DMS153 (cell line): Measurements from ENCODE around the gene MCUR1.
A peak's percentile ranks its signal among the peaks of the same experiment; 100 is the strongest.
"Not testable (repeated sequence)": the region's sequence is repeated elsewhere in the genome, so short reads cannot be mapped to it uniquely, and the experiment has no call there.

Source experiments
- DNase-seq: peaks from one replicate; lab custom pipeline; 2025; lab: John Stamatoyannopoulos, UW

MCUR1 gene

GRCh38 chr6:13814176-13814937 lies at the start of gene MCUR1:
Gene MCUR1 (minus strand): TSS chr6:13814557. CDS start chr6:13814429, 128 bp downstream.
- peak; percentile 41 for DNase-seq

GRCh38 chr6:13863699-13864155 lies 49.4 kb upstream of the MCUR1 start:
- no peak for DNase-seq

DNA sequence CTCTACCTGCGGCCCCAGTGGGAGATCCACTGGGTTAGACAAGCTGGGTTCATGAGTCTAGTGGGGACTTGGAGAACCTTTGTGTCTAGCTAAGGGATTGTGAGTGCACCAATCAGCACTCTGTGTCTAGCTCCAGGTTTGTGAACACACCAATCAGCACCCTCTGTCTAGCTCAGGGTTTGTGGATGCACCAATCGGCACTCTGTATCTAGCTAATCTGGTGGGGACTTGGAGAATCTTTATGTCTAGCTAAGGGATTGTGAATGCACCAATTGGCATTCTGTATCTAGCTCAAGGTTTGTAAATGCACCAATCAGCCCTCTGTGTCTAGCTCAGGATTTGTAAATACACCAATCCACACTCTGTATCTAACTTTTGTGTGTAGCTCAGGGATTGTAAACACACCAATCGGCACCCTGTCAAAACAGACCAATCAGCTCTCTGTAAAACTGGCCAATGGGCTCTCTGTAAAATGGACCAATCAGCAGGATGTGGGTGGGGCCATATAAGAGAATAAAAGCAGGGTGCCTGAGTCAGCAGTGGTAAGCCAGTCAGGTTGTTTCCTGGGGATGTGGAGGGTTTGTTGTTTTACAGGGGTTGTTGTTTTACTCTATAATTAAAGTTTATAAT lies 46.3 kb upstream of the MCUR1 start:
- not testable (repeated sequence) for DNase-seq

DNA sequence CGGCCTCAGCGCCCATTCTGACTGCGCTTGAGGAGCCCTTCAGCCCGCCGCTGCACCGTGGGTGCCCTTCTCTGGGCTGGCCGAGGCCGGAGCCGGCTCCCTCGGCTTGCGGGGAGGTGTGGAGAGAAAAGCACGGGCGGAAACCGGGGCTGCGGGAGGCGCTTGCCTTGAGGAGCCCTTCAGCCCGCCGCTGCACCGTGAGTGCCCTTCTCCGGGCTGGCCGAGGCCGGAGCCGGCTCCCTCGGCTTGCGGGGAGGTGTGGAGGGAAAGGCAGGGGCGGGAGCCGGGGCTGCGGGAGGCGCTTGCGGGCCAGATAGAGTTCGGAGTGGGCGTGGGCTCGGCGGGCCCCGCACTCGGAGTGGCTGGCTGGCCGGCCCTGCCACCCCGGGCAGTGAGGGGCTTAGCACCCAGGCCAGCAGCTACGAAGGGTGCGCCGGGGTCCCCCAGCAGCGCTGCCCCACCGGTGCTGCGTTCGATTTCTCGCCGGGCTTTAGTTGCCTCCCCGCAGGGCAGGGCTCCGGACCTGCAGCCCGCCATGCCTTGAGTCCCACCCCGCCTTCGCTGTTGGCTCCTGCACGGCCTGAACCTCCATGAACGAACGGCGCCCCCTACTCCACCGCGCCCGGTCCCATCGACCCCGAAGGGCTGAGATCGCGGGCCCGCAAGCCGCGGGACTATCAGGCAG lies 45.7 kb upstream of the MCUR1 start:
- no peak for DNase-seq

- DNase-seq, result no peak
Observed at GRCh38 chr6:13854716-13855250, 40.4 kb upstream of the MCUR1 start.

DNA sequence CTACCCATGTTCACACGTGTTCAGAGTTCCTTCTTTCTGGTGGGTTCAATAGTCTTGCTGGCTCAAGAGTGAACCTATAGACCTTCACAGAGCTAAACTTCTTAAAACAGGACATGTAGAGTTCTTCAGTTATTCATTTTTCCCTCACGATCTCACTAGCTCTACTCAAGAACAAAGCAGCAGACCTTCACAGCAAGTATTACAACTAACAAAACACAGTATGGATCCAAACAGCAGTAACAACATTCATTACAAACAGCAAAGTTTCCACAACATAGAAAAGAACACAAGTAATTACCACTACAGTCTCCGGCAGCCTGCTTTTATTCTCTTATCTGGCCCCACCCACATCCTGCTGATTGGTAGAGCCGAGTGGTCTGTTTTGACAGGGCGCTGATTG lies 39.5 kb upstream of the MCUR1 start:
- DNase-seq, result no peak

- DNase-seq, result no peak
Observed at GRCh38 chr6:13851803-13852202, 37.4 kb upstream of the MCUR1 start.

GRCh38 chr6:13851330-13851729 lies 37.0 kb upstream of the MCUR1 start:
- DNase-seq, result no peak

DNA sequence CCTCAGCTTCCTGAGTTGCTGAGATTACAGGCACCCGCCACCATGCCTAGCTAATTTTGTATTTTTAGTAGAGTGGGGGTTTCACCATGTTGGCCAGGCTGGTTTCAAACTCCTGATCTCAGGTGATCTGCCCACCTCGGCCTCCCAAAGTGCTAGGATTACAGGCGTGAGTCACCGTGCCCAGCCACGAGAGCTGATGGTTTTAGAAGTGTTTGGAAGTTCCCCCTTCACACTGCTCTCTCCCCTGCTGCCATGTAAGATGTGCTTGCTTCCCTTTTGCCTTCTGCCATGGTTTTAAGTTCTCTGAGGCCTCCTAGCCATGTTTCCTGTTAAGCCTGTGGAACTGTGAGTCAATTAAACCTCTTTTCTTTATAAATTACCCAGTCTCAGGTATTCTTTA lies 36.3 kb upstream of the MCUR1 start:
- not testable (repeated sequence) for DNase-seq

DNA sequence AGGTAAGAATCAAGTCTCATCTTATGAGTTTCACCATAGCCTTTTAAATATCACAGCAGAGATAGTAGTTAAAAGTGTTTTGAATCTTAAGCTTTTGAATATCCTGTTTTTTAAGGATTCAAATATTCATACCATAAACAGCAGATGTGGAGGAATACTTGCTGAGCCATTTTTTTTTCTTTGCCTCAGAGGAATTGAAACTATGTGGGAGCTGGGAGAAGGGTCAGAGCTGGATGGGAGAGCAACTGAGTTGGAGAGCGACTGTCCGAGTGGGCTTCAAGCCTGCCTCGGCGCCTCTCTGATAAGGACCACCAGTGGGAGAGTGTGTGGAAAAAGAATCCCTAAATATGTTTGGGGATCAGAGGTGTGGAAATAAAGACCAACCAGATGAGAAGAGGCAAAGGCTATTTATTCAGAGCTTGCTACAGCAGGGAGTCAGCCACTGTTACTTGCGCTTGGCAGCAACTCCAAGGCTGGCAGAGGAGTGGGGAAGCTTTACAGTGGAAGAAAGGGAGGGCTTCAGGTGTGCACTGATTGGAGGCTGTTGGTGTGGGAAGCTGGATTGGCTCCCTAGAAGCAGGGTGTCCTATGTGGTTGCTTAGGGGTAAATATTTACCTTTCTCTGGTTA lies 34.3 kb upstream of the MCUR1 start:
- no peak for DNase-seq

GRCh38 chr6:13847326-13848050 lies 33.1 kb upstream of the MCUR1 start:
- no peak for DNase-seq

DNA sequence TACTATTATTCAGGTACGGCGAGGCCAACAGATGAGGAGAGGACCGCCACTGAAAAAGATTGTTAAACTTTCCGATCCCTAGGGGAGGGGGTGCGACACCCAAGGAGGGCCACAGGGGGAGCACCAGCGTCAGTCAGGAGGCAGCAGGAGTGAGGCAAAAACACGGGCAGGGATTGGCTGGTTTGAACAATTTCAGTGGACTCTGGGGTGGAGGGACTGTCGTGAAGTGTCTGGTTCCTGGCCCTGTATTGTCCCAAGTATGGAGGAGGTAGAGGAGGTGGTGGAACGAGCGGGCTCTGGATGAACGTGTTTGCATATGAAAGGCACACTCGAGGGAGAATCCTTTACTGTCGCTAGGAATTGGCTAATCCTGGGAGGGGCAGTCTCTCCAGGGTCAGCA lies 32.5 kb upstream of the MCUR1 start:
- no peak for DNase-seq

- DNase-seq, result no peak
Observed at GRCh38 chr6:13841936-13842335, 27.6 kb upstream of the MCUR1 start.

- no peak for DNase-seq
Observed at GRCh38 chr6:13838616-13839015, 24.3 kb upstream of the MCUR1 start.

- DNase-seq, result no peak
Observed at GRCh38 chr6:13836170-13836569, 21.8 kb upstream of the MCUR1 start.

GRCh38 chr6:13834790-13835189 lies 20.4 kb upstream of the MCUR1 start:
- no peak for DNase-seq

DNA sequence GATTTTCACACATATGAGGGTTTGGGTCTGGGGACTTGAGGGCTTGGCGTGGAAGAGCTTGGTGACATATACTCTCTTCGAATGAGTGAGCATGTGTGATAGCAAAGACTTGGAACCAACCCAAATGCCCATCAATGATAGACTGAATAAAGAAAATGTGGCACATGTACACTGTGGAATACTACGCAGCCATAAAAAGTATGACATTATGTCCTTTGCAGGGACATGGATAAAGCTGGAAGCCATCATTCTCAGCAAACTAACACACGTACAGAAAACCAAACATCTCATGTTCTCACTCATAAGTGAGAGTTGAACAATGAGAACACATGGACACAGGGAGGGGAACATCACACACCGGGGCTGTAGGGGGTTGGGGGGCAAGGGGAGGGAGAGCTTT lies 19.7 kb upstream of the MCUR1 start:
- not testable (repeated sequence) for DNase-seq

DNA sequence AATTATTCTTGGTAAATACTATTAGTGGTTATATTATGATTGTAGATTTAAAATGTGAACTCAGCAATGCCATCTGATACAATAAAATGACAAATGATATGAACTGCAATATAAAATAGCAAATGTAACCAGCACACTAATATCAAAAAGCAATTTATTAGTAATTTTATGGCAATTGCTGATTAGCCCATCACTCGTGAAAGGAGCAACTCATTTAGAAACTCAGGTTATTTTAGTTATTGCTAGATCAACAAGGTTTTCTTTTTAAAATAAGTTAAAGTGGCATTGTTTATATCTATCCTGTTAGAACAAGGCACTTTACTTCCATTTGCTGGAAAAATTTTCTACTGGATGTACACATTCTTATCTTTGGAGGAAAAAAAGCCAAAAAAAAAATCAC lies 18.4 kb upstream of the MCUR1 start:
- DNase-seq, result no peak

DNA sequence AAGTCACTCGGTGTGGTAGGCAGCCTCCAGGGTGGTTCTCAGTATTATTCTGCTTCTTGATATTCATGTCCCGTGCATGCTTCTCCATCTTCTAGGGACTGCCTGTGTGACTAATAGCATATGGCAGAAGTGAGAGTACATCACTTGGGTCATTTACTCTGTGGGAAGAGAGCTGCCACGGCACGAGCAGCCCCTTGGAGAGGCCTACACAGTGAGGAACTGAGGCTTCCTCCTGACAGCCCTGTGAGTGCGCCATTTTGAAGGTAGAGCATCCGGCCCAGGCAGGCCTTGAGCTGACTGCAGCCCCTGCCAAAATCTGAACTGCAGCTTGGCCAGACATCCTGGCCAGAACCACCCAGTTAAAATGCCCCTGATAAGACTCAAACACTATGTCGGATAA lies 17.3 kb upstream of the MCUR1 start:
- no peak for DNase-seq

GRCh38 chr6:13830803-13831202 lies 16.4 kb upstream of the MCUR1 start:
- DNase-seq, result no peak

DNA sequence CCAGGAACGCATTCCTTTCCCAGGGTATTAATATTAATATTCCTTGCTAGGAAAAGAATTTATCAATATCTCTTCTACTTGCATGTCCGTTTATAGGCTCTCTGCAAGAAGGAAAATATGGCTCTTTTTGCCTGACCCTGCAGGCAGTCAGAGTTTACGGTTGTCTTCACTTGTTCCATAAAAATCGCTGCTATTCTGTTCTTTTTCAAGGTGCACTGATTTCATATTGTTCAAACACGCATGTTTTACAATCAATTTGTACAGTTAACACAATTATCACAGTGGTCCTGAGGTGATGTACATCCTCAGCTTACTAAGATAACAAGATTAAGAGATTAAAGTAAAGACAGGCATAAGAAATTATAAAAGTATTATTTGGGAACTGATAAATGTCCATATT lies 15.1 kb upstream of the MCUR1 start:
- DNase-seq, result not testable (repeated sequence)
